Thymus (tissue), 11 donors: ENCODE data around the gene CTNNA1. TPM values are rescaled to one million over a fixed set of nuclear protein-coding genes. Genes with fewer than 3 reads are reported as not detected.

Experiments
- DNase-seq, 9 donors: peaks; one replicate each; pipeline ENCODE4 v3.0.0-alpha.2; 2013; ENCODE audit warnings: low spot score in 9 of 9, low read depth in 6 of 9, missing footprints in 1 of 9
- H3K27ac ChIP-seq, 2 donors: one replicate each; pipeline ENCODE4 v1.5.1; 2013; ENCODE audit warnings: control low read depth in 1 of 2, low read depth in 1 of 2, low read length in 1 of 2, mild to moderate bottlenecking in 1 of 2, moderate library complexity in 1 of 2
- H3K27me3 ChIP-seq, 2 donors: one replicate each; pipeline ENCODE4 v1.5.1; 2013; ENCODE audit warnings: low read length in 1 of 2; ENCODE audit not compliant: control insufficient read depth in 2 of 2, insufficient read depth in 1 of 2
- H3K36me3 ChIP-seq, 2 donors: one replicate each; pipeline ENCODE4 v1.5.1; 2013; ENCODE audit warnings: low read length in 1 of 2, mild to moderate bottlenecking in 1 of 2, moderate library complexity in 1 of 2; ENCODE audit not compliant: control insufficient read depth in 2 of 2, insufficient read depth in 2 of 2
- H3K4me1 ChIP-seq, 2 donors: one replicate each; pipeline ENCODE4 v1.5.1; 2013; ENCODE audit warnings: low read length in 2 of 2; ENCODE audit not compliant: control insufficient read depth in 2 of 2, insufficient read depth in 2 of 2
- H3K4me3 ChIP-seq, 2 donors: one replicate each; pipeline ENCODE4 v1.5.1; 2013; ENCODE audit warnings: low read length in 2 of 2, control low read depth in 1 of 2, mild to moderate bottlenecking in 1 of 2
- H3K9me3 ChIP-seq, 2 donors: one replicate each; pipeline ENCODE4 v1.5.1; 2013; ENCODE audit warnings: low read length in 1 of 2, mild to moderate bottlenecking in 1 of 2; ENCODE audit not compliant: control insufficient read depth in 2 of 2, insufficient read depth in 1 of 2
- WGBS: extraction: QIAGEN DNeasy Blood & Tissue Kit; methylation state at CpG from one replicate; pipeline ENCODE4 v1.1.7; 2013; 5-methylcytosine and 5-hydroxymethylcytosine counted together
- polyA plus RNA-seq: library from polyadenylated mRNA; stranded (reverse); fragments of 200-250 nt; gene quantifications from one replicate; pipeline ENCODE4 v1.2.3, GENCODE V29; 2013
- total RNA-seq: library from RNA; stranded (reverse); fragments of 120-200 nt; gene quantifications from one replicate; pipeline ENCODE4 v1.2.4, GENCODE V29; 2013
- donor health status: healthy.

CTNNA1 gene
- total and polyA plus RNA-seq, 2 donors, result 53.4 to 67.1 TPM

DNA sequence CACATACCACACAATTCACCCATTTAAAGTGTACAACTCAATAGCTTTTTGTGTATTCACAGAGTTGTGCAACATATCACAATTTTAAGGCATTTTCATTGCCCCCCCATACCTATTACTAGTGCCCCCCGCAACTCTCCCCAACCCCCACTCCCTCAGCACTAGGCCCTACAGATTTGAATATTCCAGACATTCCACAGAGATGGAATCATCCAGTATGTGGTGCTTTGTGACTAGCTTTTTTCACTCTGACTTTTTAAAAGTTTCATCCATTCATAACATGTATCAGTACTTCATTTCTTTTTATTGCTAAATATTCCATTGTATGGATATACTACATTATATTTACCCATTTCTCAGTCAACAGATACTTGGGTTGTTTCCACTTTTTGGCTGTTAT, 224.9 kb downstream of the CTNNA1 start:
- peaks cover 0 to 9% of the 10 kb centered on the region in 2 donors for H3K9me3 ChIP-seq
- H3K4me3 ChIP-seq, result no peak overlapping the region
- WGBS, result 98% methylated on average over 1 of the region's 1 CpG
- H3K4me1 ChIP-seq, result peaks cover 26 to 37% of the 10 kb centered on the region in 2 donors
- H3K27ac ChIP-seq, result no peak overlapping the region
- H3K36me3 ChIP-seq, result no peaks in the 10 kb centered on the region
- H3K27me3 ChIP-seq, result no peaks in the 10 kb centered on the region
- DNase-seq, result no peak

DNA sequence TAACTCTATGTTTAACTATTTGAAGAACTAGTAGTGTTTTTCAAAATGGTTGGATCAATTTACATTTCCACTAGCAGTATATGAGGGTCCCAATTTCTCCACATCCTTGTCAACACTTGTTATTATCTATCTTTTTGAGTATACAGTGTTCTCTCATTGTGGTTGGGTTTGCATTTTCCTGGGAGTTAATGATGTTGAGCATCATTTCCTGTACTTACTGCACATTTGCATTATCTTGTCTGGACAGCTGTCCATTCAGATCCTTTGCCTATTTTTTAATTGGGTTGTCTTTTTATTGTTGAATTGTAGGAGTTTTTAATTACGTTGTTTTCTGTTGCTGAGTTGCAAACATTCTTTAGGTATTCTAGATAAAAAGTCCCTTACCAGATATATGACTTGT, 225.4 kb downstream of the CTNNA1 start:
- no peaks in the 10 kb centered on the region for H3K36me3 ChIP-seq
- peaks cover 0 to 9% of the 10 kb centered on the region in 2 donors for H3K9me3 ChIP-seq
- H3K4me3 ChIP-seq, result no peak overlapping the region
- 95% methylated on average over 1 of the region's 1 CpG for WGBS
- H3K27me3 ChIP-seq, result no peaks in the 10 kb centered on the region
- H3K4me1 ChIP-seq, result peaks cover 26 to 37% of the 10 kb centered on the region in 2 donors
- no peak for DNase-seq
- no peak overlapping the region for H3K27ac ChIP-seq

DNA sequence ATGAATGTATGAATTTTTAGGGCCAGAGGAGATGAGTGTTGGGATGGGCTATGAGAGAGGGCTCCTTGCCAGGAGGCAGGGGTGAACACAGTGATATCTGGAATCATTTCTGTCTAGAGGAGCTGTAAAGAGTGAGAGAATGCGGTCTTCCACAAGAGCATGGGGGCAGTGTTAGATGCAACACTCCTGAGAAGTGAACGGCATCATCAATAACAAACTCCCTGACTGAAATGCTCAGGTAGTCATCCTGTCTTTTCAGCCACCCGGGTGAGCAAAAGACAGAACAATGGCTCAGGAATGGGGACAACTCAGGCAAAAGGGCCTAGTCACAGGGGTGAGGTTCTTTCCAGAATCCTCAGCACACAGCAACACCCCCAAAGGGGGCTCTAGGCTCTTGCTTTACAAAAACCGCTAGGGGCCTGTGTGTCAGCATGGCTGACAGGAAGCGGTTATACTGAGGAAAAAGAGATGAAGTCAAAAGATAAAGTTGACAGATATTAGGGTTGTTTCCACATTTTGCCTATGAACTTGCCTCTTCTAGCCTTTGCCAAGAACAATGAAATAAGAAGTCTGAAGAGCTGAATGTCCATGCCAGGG, 226.6 kb downstream of the CTNNA1 start:
- no peak overlapping the region for H3K4me3 ChIP-seq
- peak in 8 of 9 donors; percentile 32 to 85 (median 50) for DNase-seq
- peaks cover 0 to 4% of the 10 kb centered on the region in 2 donors for H3K9me3 ChIP-seq
- no peak overlapping the region for H3K27ac ChIP-seq
- H3K27me3 ChIP-seq, result no peaks in the 10 kb centered on the region
- WGBS, result 35% methylated on average over 5 of the region's 5 CpGs
- no peaks in the 10 kb centered on the region for H3K36me3 ChIP-seq
- H3K4me1 ChIP-seq, result peaks cover 26 to 37% of the 10 kb centered on the region in 2 donors

DNA sequence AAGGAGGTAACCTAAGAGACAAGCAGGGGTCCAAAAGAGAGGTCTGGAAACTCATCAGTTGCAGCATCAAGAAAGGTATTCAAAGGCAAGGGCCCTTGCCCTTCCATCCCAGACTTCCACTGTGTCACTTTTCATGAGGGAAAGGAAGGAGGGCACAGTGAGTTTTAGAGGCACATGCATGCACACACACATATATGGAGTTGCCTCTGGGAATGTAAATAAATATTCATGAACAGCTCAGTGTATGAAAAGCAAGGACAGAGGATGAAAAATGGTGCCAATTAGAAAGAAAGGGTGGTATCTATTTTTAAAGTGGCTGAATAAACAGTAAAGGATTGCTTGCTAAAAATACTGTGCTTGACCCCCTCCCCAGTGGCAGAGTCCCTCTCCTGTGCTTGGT, 227.2 kb downstream of the CTNNA1 start:
- H3K27ac ChIP-seq, result no peak overlapping the region
- DNase-seq, result no peak
- H3K4me3 ChIP-seq, result no peak overlapping the region
- H3K36me3 ChIP-seq, result no peaks in the 10 kb centered on the region
- H3K9me3 ChIP-seq, result no peaks in the 10 kb centered on the region
- no peaks in the 10 kb centered on the region for H3K27me3 ChIP-seq
- H3K4me1 ChIP-seq, result peaks cover 26 to 40% of the 10 kb centered on the region in 2 donors

DNA sequence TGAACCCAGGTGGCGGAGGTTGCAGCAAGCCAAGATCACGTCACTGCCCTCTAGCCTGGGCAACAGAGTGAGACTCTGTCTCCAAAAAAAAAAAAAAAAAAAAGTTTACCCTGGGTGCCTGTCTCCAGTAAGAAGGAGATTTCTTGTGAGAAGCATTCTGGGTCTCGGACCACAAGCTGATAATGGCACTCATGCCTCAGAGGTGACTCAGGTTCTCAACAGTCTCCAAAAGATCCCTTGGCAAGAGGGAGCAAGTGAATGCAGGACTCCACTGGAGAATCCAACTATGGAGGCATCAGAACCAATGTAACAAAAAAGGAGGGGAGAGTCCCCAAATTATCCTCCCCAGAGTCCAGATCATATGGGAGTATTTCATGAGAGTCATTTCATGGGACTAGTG, 227.9 kb downstream of the CTNNA1 start:
- no peak overlapping the region for H3K4me3 ChIP-seq
- no peak overlapping the region for H3K27ac ChIP-seq
- DNase-seq, result no peak
- H3K4me1 ChIP-seq, result peaks cover 24 to 37% of the 10 kb centered on the region in 2 donors
- H3K36me3 ChIP-seq, result no peaks in the 10 kb centered on the region
- no peaks in the 10 kb centered on the region for H3K9me3 ChIP-seq
- 96% methylated on average over 3 of the region's 3 CpGs for WGBS
- no peaks in the 10 kb centered on the region for H3K27me3 ChIP-seq

DNA sequence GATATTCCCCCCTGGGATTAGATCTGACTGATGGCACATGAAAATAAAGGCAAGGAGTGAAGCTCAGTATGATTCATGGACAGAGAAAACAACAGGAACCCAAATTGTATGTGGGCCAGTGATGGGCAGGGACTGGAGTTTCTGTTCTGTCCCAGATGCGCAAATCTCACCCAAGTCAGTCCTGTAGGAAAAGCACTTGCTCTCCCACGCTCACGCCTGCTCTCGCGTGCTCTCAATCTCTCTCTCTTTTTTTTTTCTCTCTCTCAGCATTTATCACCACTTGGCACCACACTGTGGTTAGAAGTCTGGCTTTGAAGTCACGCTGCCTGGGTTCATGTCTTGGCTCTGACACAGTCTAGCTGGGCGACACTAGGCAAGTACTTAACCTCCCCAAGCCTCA, 228.4 kb downstream of the CTNNA1 start:
- H3K36me3 ChIP-seq, result no peaks in the 10 kb centered on the region
- H3K4me1 ChIP-seq, result peaks cover 24 to 37% of the 10 kb centered on the region in 2 donors
- 16% methylated on average over 7 of the region's 7 CpGs for WGBS
- no peaks in the 10 kb centered on the region for H3K27me3 ChIP-seq
- H3K9me3 ChIP-seq, result no peaks in the 10 kb centered on the region
- H3K27ac ChIP-seq, result no peak overlapping the region
- peak in 8 of 9 donors; percentile 32 to 86 (median 58) for DNase-seq
- H3K4me3 ChIP-seq, result no peak overlapping the region

DNA sequence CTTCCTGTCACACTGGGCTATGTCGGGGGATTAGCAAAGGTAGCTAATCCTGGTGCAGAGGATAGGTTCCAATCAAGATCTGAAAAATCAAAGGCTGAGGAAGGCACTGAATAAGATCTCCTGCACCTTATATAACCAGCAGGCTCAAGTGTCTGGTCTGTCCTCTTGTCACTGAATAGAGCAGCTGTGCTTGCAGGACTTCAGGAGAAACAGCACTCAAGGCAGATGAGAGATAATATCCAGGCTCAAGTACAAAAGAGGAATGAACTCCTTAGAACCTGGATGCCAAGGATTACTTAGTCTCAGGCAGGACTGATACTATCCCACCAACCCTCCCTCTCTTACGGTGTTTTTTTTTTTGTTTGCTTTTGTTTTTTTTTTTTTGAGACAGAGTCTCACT, 230.8 kb downstream of the CTNNA1 start:
- Histone ChIP-seq H3K9me3 (no peaks in the 10 kb centered on the region), H3K27ac (no peak overlapping the region), H3K36me3 (no peaks in the 10 kb centered on the region), H3K4me3 (no peak overlapping the region), H3K4me1 (peaks cover 24 to 37% of the 10 kb centered on the region in 2 donors), H3K27me3 (no peaks in the 10 kb centered on the region)
- DNase-seq, result no peak
- over 99% methylated on average over 2 of the region's 2 CpGs for WGBS

Other genes starting within 250 kb of the CTNNA1 start
- gene ETF1, start 210.2 kb upstream of the CTNNA1 start, total RNA-seq, result 56.8 TPM
- gene ETF1, start 210.2 kb upstream of the CTNNA1 start, polyA plus RNA-seq, result 54.8 TPM
- gene HSPA9, start 178.0 kb upstream of the CTNNA1 start, total RNA-seq, result 169 TPM
- gene HSPA9, start 178.0 kb upstream of the CTNNA1 start, polyA plus RNA-seq, result 94.0 TPM
- gene LRRTM2, start 121.9 kb downstream of the CTNNA1 start, total RNA-seq, result 0.57 TPM
- 0.23 TPM for gene LRRTM2, start 121.9 kb downstream of the CTNNA1 start, polyA plus RNA-seq